ENCODE results near the gene CENPE.

DNA sequence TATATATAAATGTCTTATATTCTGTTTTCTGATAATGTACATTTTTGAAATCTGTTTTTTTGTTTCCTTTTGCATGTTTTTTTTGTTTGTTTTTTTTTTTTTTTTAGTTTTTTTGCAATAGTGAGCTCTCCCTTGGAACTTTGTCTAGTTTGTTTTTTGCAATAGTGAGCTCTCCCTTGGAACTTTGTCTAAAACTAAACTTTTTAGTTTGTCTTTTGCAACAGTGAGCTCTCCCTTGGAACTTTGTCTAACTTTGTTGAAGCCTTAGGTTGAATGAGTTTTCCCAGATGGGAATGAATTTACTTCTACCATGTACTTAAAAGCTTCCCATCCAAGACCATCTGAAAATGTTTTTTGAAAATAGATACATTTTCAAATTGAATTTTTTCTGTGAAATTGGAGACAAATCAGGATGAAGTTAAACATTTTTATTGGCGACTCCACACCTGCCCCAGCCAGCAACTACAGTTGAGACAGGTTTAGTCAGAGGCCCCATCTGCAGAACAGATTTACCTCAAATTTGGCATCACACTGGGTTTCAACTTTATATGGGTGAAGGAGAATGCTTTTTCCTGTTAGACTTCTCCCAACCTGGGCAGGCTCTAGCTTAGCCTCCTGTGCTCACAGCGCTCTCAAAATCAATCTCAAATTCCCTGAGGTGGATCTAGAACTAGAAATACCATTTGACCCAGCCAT, 137.5 kb downstream of the CENPE start:
- no peak for TF ChIP-seq POLR2A (IDR thresholded peaks at IDR 0.05)
- TF ChIP-seq, protein P1, sequence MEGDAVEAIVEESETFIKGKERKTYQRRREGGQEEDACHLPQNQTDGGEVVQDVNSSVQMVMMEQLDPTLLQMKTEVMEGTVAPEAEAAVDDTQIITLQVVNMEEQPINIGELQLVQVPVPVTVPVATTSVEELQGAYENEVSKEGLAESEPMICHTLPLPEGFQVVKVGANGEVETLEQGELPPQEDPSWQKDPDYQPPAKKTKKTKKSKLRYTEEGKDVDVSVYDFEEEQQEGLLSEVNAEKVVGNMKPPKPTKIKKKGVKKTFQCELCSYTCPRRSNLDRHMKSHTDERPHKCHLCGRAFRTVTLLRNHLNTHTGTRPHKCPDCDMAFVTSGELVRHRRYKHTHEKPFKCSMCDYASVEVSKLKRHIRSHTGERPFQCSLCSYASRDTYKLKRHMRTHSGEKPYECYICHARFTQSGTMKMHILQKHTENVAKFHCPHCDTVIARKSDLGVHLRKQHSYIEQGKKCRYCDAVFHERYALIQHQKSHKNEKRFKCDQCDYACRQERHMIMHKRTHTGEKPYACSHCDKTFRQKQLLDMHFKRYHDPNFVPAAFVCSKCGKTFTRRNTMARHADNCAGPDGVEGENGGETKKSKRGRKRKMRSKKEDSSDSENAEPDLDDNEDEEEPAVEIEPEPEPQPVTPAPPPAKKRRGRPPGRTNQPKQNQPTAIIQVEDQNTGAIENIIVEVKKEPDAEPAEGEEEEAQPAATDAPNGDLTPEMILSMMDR (IDR thresholded peaks at IDR 0.05) = no peak
